ENCODE measurements around the gene KCNH4.
"Not testable (repeated sequence)": the region's sequence is repeated elsewhere in the genome, so short reads cannot be mapped to it uniquely, and the experiment has no call there.

The KCNH4 gene

DNA sequence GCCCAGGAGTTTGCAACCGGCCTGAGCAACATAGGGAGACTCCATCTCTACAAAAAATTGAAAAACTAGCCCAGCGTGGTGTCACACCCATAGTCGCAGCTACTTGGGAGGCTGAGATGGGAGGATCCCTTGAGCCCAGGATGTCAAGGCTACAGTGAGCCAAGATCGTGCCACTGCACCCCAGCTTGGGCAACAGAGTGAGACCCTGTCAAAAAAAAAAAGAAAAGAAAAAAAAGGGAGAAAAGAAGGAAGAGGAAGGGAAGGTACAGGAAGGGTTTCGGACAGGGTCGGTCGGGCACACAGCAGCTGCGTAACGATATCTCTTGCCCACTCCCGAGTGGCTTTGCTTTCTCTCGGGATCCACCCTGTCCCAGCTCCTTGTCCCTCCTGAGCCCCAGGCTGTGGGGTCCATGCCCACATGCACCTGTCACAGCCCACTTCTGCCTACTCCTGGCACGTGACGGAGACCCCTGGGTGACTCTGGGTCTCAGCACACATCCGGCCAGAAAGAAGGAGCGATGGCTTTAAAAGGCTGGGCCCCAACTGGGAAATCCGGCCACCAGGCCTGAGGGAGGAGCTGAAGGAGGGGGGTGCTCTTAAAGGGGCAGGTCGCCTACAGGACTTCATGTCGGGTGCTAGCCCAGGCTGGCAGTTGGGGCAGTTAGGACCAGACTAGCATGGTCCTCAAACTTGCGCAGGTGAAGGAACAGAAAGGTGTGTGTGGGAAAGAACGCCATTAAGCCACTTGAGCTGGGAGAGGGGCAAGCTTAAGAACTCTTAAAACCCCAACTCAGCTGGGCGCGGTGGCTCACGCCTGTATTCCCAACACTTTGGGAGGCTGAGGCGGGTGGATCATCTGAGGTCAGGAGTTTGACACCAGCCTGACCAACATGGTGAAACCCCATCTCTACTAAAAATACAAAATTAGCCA, 13.3 kb upstream of the KCNH4 start, which contains the start of gene GHDC:
TSS of gene GHDC (minus strand) at position 526 of the 931 bp plus-strand sequence. CDS start 913 bp downstream, outside the sequence.
- peak; percentile 96 for DNase-seq

DNA sequence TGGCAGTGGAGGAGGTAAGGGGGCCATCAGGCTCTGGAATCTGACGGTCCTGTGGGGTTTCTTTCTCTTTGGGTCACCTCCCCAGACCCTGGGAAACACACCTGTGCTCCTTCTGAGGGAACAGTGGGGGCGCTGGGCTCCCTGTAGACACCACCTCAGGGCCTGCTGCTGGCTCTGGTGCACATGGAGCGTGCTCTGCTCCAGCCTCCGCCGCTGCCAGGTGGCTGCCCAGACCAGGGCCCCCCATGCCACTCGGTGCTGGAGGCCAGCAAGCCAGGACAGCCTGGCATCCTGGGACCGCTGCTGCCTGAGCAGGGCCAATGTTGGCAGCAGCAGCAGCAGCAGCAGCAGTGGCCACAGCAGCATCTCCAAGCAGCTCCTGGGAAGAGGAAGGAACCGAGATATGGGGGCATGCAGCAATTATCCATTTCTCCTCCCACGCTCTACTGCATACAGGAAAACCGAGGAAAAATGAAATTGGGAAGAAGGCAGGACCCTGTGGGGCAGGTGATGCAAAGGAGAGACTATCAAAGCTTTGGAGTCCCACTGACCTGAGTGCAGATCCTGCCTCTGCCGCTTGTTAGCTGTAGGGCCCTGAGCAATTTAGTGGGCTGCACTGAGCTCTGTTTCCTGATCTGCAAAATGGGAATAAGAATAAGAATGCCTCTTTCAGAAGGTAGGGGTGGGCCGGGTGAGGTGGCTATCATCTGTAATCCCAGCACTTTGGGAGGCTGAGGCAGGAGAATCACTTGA, 12.4 kb upstream of the KCNH4 start:
- no peak for DNase-seq

DNA sequence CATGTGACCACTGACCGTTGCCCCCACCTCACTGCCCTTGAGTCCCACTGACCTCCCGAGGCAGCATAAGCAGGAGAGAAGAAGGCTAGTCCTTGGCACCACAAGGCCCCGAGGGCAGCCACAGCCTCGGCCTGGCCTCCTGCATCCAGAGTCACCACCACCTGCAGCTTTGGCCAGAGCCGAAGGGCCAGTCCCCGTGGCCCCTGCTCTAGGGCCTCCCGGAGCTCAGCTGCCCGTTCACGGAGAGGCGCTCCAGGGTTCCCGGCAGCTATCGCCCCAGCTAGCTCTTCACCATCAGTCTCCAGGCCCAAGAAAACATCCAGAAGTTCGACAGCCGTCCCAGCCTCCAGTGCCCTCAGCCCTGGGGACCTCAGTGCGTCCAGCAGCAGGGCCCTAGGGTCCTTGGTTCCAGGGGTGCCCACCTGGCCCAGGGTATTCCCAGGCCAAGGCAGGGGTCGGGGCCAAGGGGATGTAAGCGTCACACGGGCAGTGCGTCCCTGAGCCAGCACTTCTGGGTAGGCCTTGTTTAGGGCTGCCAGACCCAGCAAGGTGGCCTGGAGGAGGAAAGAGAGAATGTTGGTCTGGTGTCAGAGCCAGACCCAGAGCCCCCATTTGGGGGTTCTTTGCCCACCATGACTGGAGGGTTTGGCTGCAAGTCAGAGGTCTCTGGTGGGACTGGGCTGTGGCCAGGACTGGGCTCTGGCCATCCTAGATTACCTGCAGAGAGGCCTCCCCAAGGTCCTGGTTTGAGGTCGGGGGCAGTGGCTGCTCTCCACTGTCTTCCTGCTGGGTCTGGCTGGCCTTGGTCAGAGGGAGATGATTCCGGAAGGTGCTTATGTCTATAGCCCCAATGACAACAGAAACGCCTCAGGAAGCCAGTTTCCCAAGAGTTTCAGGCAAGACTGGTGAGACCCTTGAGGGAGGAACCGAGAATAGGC, 11.5 kb upstream of the KCNH4 start:
- no peak for DNase-seq

DNA sequence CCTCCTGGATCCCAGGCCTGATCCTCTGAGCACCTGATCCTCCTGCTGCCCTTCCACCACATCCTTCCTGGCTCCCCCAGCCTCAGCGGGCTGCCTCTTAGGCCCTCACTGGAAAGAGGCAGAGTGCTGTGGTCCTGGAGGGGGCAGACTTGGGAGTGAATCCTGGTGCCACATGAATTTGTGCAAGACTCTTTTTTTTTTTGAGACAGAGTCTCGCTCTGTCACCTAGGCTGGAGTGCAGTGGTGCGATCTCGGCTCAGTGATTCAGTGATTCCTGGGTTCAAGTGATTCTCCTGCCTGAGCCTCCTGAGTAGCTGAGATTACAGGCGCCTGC, 10.3 kb upstream of the KCNH4 start:
- DNase-seq = no peak

DNA sequence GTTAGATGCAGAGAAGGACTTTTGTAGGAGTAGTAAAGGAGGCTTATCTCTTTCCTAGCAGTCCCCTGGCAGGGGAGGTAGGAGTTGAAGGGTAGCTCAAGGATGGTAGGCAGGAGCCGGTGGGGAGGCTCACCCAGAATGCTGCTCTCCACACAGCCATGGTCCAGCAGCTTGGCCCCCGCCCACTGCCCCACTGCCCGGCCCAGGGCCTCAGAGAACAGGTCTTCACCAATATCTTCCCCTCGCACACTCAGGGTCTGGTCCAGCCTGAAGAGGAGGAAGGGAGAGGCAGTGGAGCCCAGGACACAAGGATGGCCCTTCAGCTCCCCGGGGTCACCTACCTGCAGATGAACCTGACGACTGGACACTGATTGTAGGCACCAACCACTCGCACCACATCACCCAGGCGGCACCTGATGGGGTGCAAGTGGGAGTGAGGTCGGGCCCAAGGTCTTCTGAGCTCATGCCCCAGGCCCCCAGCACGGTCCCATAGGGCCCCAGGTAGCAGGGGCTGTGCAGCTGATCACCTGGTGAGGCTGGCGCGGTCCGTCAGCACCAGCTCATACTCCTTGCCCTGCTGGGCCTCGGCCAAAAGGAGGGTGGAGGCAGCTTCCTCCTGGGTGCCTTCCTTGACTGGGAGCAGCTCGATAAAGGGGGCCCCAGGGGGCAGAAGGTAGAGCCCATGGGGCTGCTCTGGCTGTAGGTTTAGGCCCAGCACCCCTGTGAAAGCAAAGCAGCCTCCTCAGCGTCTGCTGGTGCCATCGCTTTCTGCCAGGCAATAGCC, 9.7 kb upstream of the KCNH4 start:
- DNase-seq = no peak

DNA sequence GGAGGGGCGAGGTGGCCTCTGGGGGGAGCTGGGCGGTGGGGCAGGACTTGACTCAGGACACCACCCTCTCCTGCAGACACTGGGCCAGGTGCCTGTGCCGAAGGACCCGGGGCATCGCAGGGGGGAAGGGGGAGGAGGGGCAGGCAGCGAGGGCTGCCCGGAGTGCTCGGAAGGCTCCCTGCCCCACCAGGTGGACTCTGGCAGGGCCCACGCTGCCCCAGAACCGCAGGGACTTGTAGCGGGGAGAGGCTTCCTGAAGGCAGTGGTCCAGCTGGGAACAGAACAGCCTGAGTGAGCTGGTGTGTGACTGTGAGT, 8.7 kb upstream of the KCNH4 start:
- DNase-seq = no peak

DNA sequence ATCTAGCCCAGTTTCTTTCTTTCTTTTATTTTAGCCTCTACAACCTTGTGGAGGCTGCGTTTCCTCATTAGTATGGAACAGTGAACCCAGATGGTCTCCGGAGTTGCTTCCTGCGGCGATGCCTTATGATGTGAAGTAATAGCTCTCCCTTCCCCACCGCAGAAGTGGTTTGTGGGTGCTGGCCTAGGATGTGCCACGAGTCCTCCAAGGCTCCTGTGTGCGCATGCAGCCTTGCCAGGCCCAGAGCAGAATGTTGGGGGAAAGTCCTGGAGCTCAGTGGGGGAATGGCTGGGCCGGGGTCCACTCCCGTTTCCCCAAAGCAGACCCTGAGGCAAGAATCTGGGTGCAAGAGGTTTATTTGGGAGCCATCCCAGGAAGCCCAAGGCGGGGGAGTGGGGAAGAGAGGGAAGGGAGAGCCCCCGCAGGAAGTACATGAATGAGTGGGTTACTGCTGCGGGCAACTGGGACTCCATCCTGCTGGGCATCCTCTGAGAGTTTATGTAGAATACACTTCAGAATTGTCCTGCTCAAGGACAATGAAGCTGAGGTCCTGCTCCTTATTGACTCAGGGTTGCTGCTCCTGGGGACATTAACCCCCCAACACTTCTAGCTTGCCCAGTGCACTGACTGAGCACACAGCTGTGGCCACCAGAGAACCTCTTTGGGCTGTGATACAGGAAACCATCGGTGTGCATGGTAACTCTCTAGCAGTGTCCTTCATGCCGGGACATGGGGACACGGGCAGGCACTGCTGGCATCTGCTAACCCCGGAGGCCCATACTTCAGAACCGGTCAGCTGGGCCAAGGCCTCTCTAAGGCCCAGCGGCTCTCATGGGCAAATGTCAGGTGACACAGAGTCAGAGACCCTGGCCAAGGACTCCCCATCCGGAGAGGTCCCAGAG, 8.1 kb upstream of the KCNH4 start:
- peak; percentile 47 for DNase-seq

DNA sequence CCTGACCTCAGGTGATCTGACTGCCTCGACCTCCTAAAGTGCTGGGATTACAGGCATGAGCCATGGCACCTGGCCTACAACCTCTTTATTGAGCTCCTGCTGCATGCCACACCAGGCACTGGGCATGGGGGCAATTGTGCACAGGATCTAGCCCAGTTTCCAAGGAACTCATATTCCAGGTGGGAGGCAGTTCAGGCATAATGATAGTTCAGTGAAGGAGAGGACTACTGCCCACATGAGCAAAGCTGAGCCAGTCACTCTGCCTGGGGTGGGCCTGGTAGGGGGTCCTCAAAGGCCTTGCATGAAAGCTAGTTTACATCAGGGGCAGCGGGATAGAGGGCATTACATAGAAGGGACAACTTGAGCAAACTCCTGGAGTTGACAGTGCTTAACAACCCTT, 6.9 kb upstream of the KCNH4 start:
- no peak for DNase-seq

DNA sequence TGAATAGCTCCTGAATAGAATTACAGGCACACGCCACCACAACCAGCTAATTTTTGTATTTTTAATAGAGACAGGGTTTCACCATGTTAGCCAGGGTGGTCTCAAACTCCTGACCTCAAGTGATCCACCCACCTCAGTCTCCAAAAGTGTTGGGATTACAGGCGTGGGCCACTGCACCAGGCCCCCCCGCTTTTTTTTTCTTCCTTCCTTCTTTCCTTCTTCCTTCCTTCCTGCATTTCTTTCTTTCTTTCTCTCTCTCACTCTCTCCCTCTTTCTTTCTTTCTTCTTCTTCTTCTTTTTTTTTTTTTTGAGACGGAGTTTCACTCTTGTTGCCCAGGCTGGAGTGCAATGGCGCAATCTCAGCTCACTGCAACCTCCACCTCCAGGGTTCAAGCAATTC, 5.2 kb upstream of the KCNH4 start:
- DNase-seq = not testable (repeated sequence)

DNA sequence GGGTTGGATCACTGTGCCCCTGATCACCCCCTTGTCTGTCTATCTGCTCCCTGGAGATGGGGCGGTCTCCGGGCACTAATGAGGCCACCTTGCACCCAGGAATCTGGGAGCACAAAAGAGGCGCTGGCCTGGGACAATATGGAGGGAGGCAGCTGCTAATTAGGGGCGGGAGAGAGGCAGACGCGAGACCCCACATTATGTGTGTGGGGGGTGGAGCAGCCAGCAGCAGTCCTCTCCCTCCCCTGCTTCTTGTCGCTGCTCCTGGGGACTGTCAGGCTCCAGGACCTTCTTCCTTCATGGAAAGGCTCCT, 4.6 kb upstream of the KCNH4 start:
- DNase-seq = no peak

DNA sequence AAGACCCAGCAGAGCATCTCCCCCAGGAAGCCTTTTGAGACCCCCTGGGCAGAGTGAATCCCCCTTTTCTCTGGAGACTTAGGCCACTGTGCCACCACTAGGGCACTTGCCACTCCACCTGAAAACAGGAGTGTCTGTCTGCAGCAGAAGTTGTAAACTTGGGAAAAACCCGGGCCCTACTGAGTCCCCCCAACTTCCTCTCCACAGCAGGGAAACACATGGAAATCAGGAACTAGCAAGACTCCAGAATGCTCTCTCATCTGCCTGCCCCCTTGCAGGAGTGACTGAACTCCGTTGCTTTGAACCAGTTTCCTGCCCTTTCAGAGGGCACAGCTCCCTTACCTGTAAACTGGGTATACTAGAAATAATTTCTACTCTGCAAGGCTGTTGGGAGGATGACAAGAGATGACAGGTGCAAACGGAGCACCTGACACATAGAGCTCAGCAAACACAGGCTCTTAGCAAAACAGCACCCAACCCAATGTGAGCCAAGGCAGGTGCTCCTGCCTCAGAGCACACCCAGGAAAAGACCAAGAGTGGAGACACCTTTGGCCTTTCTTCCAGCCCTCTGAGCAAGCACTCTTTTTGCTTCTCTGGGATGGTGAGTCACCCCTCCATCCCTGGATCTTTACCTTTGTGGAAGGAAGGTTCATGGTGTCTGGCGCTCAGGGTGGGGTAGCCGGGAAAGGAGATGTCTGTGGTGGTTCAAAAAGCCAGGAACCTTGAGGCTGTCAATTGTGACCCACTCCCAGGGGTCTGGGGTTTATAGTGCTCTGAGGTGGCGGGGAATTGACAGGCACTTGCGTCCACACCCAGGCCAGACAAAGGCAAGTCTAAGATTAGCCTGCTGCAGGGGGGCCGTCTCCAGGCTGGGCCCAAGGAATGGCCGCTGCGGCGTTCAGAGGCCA, 4.0 kb upstream of the KCNH4 start, which contains the start of gene HCRT:
TSS of gene HCRT (minus strand) at position 740 of the 908 bp plus-strand sequence. CDS start at position 653, 87 bp downstream.
- no peak for DNase-seq

DNA sequence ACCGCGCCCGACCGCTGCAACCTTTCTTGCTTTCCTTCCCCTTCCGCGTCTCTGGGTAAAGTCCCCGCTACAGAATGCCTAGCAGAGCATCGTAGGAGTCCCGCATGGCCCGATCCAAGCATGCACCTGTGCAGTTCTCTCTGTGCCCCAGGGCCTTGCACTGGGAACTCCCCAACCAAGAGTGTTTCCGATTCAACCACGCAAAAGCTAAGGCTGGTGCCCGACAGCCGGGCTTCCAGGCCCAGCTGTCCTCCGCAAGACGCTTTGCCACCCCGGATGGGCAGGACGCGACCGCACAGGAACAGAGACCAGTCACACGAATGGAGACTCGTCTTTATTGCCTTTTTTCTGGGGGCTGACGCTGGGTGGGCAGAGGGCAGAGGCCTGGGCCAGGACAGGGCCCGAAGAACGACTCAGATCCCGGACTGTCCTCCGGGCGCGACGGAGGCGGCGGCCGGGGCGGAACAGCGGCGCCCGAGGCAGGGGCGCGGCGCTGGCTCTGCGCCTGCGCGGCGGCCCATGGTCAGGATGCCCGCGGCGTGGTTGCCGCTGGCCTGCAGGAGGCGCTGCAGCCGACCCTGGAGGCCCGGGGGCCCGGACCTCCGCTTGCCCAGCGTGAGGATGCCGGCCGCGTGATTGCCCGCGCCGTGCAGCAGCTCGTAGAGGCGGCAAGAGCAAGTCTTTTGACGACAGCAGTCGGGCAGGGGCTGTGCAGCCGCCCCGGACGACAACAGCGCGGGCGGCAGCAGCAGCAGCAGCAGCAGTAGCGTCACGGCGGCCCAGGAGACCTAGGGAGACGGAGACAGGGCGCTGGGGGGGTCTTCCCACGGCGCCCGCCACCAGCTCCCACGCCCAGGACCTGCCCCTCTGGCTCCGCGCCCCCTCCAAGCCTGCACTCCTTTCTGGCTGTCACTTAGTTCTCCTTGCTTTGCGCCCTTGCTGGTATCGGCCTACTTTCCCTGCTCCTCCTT, 3.1 kb upstream of the KCNH4 start:
- peak; percentile 89 for DNase-seq

DNA sequence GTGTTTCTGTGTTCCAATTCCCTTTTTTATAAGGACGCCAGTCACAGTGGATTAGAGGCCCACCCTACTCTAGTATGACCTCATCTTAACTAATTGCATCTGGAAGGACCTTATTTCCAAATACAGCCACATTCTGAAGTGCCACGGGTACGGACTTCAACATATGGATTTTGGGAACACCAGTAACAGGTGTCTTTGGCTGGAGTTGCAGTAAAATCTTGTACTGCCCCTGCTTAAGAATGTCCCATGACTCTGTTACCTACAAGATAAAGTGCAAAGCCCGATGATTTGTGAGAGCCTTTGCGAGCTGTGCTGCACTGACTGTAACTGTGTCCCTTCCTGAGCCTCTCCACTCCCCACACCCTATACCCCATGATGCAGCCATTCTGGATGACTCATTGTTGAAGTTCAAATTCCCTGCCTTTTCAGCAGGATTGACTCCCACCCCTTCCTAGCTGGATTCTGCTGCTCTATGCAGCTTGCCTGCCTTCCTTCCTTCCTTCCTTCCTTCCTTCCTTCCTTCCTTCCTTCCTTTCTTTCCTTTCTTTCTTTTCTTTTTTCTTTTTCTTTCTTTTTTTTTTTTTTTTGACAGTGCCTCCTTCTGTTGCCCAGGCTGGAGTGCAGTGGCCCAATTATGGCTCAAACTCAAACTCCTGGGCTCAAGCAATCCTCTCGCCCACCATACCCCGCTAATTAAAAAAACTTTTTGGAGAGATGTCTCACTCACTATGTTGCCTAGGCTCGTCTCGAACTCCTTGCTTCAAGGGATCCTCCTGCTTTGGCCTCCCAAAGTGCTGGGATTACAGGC, 2.2 kb upstream of the KCNH4 start:
- no peak for DNase-seq

DNA sequence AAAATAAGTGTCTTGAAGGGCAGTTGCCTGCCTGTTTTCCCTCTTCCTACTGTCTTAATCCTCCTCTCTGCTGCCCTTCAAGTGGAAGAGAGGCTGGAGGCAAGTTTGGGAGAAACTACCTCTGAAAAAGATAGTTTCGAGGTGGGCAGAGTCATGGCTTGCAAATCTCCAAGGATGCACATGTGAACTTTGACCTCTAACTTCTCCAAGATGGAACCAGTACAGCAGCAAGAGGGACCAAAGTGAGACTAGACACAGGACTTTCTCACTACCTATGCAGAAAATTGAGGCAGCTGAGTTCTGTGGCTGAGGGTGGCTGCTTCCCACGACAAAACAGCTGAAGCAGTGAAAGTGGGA, 887 bp upstream of the KCNH4 start:
- no peak for DNase-seq

DNA sequence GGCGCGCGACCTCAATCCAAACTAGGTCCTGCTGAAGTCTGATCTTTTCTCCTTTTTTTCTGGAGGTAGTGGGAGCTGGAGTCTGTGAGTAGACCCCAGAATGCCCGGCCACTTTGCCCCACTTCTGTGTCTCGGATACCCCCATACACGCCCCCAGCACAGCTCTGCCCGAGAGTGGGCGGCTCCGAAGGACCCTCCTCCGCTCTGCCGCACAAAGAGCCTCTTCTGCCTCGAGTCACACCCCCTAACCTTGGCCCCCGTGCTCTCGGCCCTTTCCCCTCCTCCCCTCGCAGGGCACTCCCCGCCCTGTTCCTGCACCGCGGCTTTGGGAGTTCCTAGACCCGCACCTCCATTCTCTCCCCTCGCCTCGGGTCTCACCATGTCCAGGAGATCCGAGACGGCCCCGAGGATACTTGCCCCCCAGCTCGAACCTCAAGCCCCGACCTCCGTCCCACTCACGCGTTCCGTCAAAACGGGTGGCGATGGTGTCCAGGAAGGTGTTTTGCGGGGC, 476 bp downstream of the KCNH4 start:
- no peak for DNase-seq

DNA sequence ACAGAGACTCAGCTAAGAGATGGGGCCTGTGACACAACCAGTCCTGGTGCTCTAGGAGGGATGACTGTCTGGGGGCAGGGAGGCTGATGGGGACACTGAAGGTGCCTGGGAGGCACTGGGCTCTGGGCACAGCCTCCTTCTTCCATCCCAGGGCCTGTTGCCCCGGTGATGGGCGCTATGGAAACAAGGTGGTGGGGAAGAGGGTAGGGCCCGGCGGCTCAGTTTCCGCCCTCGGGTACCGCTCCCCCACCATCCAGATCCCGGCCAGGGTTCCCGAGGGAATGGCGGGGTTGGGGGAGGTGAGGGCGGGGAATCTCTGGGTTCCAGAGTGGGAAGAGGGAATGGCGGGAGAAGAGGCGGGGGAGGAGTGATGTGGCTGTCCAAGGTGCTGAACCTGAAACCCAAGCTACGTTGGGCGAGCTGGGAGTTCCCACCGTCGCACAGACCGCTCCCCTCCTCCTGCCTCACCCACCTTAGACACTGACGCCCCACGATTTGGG, 981 bp downstream of the KCNH4 start:
- DNase-seq = peak; percentile 75

DNA sequence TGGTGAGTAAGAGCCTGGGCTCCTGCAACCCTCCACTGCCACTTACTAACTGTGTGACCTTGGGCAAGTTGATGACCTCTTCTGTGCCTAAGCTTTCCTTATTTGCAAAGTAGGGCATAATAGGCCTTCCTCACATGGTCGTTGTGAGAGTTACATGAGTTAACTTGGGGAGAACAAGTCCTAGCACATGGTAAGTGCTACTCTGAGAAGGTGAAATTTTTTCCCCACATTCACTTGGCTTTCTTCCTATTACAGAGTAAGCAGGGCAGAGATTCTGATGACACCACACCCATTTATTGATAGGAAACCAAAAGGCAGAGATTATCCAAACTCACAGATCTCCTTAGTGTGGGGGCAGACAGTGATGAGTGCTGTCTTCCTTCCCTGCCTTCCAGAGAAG, 1.6 kb downstream of the KCNH4 start:
- no peak for DNase-seq

DNA sequence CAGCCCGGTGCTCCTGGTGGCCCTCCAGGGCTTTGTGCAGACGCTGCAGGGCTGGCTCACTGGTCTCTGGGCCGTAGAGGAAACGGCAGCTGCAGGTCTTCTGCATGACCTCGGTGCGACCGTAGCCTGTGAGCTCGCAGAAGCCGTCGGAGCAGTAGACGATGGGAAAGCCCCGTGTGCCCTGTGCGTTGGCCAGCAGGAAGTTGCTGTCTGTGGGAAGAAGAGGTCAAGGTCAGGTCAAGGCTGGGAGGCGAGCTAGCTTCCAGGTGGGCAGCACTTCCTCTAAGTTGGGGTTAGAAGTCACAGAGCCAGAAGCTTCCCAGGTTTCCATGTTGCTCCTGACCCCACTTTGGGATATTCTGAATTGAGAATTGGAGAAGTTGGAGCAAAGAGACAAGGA, 2.1 kb downstream of the KCNH4 start:
- DNase-seq = no peak
